Measurements from ENCODE around the gene NCBP2.

The NCBP2 gene

DNA sequence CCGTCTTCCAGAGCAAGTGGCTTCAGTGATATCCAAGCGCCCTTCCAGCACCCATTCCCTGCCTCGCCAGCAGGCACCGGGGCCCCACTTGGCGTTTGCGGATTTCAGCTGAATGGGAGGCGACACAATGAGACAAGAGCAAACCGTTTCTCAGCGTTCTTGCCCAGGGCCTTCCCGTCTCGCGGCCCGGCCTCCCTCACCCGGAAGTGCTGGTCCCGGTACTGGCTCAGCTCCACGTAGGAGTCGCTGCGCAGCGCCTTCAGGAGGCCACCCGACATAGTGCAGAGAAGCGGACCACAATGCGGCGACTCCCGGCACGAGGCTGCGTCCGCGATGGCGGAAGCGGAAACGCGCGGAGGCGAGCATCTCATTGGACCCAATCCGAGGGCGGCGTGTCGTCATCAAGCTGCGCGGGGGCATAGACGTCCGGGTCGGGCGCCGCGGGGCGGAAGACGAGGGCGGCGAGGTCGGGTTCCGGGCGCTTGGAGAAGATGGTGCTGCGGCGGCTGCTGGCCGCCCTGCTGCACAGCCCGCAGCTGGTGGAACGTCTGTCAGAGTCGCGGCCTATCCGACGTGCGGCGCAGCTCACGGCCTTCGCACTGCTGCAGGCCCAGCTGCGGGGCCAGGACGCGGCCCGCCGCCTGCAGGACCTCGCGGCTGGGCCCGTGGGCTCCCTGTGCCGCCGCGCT lies at the start of gene NCBP2:
Gene NCBP2 (minus strand): TSS at position 303 of the 689 bp plus-strand sequence. CDS start 25 bp downstream, at position 278.
- peak; percentile 96 for DNase-seq (ENCODE audit: low spot score)

GRCh38 chr3:196991581-196992460 lies 49.5 kb upstream of the NCBP2 start:
- DNase-seq (ENCODE audit: low spot score) = no peak

DNA sequence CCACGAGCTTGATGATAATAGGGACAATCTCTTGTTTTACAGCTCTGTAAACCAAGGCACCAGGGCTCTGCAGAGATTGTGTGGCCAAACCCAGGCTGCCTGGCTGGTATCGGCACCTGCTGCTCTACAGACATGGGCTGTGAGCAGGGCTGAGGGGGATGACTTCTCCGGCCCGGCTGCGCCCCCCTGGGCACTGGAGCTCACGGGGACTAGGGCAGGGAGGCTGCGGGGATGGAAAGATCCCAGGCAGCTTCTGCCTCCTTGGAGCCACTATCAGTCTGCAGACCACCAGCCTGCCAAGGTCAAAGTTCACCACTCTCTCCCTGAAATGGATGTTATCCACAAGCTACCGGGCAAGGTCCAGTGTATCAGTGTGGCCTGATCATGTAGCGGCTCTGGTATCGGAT lies 48.3 kb upstream of the NCBP2 start:
- no peak for DNase-seq (ENCODE audit: low spot score)

DNA sequence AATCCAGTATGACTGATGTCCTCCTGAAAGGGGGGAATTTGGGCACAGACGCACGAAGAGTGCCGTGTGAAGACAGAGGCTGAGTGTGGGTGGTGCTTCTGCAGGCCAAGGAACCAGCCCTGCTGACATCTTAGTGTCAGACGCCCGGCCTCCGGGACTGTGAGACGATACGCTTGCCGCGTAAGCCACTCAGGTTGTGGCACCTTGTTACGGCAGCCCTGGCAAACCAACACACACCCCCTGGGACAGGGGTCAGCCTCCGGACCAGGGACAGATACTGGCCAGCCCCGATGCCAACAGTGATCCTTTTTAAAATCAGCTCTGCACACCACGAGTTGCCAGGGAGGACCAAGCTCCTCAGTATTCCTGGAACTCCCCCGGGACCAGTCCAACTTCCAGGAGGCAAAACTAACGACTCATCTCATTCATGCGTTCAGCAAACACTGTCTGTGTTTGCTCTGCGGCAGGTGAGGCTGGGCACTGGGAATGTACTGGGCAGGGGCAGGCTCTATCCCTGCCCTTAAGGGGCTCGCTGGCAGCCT lies 47.5 kb upstream of the NCBP2 start:
- no peak for DNase-seq (ENCODE audit: low spot score)

DNA sequence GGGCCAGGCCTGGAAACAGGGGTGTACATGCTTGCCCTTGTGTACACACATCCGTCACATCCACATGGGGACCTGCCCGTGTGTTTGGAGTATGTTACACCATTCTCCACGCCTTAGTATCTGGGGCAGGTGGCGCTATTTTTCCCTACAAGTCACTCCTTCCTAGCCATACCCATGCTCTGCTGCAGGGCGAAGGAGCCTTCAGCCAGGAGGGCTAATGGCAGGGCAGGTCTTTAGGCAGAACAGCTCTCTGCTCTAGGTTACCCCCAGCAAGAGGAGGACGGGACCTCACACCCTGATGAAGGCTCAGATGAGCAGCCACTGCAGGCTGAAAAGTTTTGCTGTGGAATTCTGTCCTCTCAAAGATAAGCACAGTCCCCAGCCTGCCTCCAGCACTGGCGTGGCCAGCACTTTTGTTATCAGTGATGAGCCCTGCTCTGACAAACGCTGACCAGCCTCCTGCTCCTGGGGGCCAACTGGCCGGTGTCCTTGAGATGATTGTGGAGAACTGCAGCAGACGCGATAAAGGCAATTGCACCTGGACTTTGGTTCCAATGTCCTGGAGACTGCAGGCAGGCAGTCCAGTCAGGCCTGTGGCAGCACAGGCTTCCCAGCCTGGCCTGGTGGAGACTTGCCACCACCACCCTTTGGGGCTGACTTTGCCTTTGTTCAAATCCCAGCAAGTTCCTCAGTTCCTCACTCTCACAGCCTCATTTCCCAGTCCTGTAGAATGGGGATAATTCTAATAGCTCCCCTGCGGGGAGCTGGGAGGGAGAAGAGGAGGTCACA lies 46.1 kb upstream of the NCBP2 start:
- DNase-seq (ENCODE audit: low spot score) = no peak

GRCh38 chr3:196987022-196987421 lies 44.7 kb upstream of the NCBP2 start:
- DNase-seq (ENCODE audit: low spot score) = no peak

DNA sequence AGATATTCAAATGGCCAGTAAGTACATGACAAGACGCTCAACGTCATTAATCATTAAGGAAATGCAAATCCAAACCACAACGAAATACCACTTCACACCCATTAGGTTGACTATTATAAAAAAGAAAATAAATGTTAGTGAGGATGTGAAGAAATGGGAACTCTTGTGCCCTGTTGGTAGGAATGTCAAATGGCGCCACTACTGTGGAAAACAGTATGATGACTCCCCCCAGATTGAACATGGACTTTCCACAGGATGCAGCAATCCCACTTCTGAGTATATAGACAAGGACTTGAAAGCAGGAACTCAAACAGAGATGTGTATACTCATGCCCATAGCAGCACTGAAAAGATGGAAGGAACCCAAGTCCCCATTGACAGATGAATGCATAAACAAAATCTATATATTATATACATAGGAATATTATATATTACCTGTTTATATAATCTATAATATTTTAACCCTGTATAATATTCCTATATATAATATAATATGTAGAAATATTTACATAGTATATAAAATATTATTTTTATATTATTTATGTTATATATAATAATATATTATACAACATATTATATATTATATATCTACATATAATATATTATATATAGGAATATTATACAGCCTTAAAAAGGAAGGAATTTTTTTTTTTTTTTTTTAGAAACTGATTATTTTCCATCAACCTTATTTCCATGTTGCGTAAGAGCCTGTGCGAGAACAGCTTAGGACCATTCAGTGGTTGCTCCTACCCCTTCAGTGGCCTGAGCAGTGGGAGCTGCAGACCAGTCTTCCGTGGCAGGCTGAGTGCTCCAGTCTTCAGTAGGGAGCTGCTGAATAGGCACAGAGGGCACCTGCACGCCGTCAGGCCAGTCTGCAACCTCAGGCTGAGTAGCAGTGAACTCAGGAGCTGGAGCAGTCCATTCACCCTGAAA lies 43.9 kb upstream of the NCBP2 start:
- DNase-seq (ENCODE audit: low spot score) = no peak

- DNase-seq (ENCODE audit: low spot score) = no peak
Observed at GRCh38 chr3:196985298-196985697, 43.0 kb upstream of the NCBP2 start.

DNA sequence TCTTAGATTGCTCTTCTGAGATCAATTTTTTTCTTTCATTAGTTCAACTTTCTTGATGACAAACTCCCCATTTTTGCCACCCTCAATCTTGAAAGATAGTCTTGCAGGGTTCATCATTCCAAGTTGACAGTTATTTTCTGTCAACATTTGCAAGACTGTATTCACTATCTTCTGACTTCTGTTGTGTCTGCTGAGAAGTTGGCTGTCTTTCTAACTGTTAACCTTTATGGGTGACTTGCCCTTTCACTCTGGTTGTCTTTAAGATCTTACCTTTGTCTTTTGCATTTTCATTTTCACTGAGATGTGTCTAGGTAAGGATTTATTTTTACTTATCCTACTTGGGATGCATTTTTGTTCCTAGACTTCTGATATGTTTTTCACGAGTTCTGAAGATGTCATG lies 40.9 kb upstream of the NCBP2 start:
- no peak for DNase-seq (ENCODE audit: low spot score)

DNA sequence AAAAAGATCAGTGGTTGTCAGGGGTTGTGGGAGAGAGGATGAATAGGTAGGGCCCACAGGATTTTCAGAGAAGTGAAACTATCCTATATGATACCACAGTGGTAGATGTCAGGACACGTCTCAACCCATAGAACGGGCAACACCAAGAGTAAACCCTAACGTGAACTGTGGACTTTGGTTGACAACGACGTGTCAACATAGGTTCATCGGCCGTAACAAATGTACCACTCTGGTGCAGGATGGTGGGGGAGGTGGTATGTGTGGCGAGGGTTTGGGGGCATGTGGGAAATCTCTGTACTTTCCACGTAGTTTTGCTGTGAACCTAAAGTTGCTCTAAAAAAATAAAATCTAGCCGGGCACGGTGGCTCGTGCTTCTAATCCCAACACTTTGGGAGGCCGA lies 39.3 kb upstream of the NCBP2 start:
- no peak for DNase-seq (ENCODE audit: low spot score)

GRCh38 chr3:196979545-196979944 lies 37.2 kb upstream of the NCBP2 start:
- no peak for DNase-seq (ENCODE audit: low spot score)

DNA sequence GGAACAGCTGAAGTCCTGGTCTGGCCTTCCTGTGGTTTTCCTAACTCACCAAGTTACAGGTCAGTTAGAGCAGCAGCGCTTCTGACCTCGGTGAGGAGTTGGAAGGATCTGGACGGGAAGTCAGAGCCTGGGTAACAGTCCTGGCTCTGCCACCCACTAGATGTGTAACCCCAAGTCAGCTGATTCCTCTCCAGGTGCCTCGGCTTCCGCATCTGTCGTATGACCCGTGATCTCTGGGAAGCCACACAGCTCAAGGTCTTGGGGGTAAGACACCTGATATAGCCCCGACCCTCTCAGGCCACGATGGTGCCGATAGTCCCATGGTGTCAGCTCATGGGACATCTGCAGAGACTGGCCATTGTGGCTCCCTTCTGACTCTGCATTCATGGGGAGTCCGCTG lies 34.6 kb upstream of the NCBP2 start:
- DNase-seq (ENCODE audit: low spot score) = no peak

DNA sequence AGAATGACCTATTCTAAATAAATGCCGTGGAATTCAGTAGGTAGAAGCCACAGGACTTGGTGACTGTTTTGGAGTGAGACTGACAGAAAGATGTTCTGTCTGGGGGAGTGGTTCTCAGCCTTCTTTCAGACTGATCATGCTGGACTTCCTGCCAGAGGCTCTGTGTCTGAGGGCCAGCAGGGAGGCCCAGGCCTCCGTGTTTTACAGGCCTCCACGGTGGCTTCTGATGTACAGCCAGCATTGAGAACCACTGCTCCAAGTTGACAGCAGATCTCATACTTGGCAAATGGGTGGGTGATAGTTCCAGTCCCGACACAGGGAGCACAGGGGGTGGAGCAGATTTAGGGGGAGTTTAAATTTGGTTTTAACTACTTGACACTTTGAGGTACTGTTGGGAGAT lies 33.0 kb upstream of the NCBP2 start:
- DNase-seq (ENCODE audit: low spot score) = no peak

DNA sequence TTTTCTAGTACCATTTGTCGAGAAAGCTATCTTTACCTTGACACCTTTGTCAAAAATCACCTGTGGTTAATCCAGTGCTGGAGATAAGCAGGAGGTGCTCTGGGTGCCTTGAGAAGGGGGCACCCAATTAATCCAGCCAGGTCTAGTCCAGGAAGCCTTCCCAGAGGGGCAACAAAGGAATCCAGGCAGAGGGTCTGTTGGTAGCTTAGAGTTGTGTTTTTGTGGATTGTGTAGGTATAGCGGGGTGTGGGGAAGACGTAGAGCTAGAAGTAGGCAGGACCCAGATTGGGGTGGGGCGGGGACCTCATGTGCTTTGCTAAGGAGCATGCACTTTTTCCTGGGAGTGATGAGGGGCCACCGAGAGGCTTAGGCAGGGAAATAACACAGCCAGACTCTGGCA lies 32.3 kb upstream of the NCBP2 start:
- no peak for DNase-seq (ENCODE audit: low spot score)

- no peak for DNase-seq (ENCODE audit: low spot score)
Observed at GRCh38 chr3:196971094-196971698, 28.9 kb upstream of the NCBP2 start.

GRCh38 chr3:196970547-196971093 lies 28.3 kb upstream of the NCBP2 start:
- no peak for DNase-seq (ENCODE audit: low spot score)

- peak; percentile 81 for DNase-seq (ENCODE audit: low spot score)
Observed at GRCh38 chr3:196969660-196970546, 27.6 kb upstream of the NCBP2 start.

DNA sequence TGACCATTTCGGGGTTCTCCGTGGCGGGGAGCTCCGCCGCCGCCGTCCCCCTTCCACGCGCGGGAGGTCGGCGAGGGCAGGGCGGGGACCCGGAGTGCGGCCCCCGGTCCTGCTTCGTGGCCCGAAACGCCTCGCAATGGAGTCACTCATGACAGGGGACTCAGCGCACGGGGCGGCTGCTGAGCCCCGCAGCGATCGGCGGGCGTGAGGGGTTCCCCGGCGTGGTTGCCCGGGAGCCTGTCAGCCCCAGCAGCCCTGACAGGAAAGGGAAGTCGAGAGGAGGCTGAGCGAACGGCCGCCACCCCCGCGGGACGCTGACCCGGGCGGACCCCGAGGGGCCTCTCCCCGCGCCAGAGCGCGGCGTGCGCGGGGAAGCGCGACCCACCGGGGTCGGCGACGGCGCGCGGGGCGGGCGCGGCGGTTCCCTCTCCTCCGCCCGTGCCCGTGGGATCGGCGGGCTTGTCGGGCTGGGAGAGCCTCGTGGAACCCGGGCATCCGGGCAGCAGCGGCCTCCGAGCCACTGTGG lies 26.9 kb upstream of the NCBP2 start:
- DNase-seq (ENCODE audit: low spot score) = no peak

Data from hepatic stellate cell (primary cell).